GM18868 (cell line): Measurements from ENCODE around the gene SYP.

Experiments used
- ATAC-seq: cut with Tn5 transposase; IDR thresholded peaks from one replicate; pipeline ENCODE4 v1.9.1; 2021; ENCODE audit warnings: mild to moderate bottlenecking, moderate library complexity; ENCODE audit not compliant: unreplicated experiment

The SYP gene

DNA sequence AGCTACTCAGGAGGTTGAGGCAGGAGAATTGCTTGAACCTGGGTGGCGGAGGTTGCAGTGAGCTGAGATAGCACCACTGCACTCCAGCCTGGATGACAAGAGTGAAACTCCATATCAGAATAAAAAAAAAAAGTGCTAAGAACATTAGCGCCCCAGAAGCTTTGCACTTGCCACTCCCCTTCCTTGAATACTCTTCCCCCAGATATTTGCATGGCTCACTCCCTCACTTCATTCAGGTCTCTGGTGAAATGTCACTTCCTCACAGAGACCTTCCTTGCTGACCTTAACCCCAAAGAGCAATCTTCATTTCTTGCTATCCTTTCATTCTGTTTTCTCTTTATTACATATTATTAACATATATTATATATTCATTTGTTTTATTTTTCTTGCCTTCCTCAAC is 21.9 kb upstream of the SYP start:
- no peak for ATAC-seq

DNA sequence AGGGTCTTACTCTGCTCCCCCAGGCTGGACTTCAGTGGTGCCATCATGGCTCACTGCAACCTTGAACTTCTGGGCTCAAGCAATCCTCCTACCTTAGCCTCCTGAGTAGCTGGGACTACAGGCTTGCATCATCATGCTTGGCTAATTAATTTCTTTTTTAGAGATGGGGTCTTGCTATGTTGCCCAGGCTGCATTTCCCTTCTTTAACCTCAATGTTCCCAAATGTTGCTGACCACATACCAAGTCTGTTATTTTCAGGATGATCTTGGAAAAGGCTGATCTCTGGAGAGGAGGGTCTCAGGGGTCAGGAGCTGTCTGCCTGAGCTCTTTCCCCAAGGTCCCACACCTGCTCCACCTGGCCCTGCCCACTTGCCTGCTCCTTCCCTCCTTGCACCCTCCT is 20.1 kb upstream of the SYP start:
- ATAC-seq: no peak

DNA sequence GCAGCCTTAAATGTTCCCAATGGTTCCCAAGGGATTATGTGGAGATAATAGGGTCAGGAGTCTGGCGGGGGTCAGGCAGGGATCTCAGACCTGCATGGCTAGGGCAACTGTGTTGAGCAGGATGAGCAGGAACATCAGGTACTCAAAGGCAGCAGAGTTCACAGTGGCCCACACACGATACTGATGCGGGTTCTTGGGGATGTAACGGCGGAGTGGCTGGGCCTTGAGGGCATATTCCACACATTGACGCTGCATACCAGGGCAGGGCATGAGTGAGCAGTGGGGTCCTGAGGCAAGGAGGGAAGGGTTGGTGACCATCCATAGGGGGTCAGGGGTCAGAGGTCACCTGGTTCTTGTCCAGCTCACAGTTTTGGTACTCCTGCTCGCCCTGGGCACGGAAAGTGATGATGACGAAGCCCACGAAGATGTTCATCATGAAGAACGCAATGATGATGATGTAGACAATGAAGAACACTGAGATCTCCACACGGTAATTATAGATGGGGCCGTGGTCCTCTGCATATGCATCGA is 15.1 kb upstream of the SYP start:
- ATAC-seq: no peak

DNA sequence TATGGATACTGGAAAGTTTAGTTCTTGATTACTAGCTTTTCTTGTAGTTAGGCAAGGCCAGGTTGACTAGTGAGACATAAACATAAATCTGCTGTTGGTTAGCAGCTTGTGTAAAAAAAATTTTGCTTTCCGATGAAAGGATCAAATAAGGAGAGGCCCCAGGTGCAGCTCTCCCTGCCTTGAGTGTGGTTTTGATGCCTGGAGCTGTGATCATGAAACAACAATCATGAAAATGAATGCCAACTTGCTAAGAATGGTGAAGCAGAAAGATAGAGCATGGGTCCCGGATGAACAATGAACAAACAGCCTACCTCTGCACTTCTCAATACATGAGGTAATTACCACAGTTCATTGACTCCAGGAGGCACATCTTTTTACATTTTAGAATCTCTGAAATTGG is 14.4 kb upstream of the SYP start:
- no peak for ATAC-seq

DNA sequence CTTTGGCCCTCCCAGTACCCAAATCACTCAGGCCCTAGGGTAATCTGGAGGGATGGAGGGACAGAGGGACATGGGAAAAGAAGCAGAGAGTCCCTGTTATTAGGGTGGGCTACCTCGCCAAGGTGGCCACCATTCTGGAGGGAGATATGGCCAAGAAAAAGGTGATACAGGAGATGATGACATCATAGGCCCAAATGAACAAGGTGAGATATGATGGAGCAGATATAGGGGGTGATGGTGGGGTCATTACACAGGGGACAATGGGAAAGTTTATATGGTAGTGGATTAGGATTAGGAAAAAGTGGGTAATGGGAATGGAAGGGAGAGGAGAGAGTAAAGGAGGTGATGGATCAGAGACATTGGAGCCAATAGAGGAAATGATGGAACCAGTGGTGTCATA is 12.9 kb upstream of the SYP start:
- ATAC-seq: no peak

DNA sequence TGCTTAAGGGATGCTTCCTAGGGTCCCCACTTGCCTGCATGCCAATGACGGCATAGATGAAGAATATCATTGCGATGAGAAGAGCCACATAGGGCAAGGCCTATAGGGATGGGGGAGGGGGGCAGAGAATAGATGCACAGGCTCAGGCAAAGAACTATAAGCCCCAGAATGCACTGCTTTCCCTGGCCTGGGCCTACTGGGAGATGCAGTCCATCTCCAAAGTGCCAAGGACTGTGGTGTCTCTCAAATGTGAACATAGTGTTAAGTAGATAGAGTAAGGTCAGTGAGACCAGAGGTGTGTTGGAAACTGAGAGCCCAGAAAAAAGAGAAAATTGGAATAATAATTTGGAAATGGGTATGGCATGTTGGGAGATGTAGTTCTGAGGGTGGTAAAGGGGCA is 12.2 kb upstream of the SYP start:
- no peak for ATAC-seq

DNA sequence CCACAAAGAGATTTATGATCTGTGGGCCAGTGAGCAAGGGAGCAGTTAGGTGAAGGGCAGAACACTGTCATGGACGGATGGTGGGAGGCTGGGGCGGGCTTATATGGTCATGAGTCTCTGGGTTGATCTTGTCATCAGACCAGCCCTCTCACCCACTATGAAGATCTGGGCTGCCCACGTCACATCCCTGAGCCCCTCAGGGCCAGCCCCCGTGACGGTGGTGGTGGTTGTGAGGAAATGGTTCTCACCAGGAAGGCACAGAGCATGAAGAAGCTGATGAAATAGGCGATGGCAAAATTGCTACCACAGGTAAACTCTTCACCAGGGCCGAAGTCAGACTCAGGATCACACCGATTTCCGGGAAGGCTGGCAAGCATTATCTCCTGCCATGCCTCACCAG is 11.1 kb upstream of the SYP start:
- ATAC-seq: no peak

DNA sequence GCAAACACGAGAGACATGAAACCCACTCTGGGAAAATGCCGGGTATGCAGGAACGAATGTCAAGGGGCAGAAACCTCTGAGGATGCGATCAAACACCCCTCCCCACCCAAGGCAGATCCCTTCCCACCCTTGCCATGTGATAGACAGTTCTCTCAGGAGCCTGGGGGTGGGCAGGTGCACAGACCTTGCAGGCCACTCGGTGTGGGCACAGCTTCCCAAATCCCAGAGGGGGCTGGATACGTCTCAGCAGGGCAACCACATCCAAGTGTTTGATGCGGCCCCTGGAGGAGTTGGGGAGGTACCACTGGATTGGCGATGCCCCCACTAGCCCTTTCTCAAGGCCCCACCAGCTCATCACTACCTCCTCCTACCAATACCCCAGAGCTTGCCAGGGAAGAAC is 10.4 kb upstream of the SYP start:
- no peak for ATAC-seq

DNA sequence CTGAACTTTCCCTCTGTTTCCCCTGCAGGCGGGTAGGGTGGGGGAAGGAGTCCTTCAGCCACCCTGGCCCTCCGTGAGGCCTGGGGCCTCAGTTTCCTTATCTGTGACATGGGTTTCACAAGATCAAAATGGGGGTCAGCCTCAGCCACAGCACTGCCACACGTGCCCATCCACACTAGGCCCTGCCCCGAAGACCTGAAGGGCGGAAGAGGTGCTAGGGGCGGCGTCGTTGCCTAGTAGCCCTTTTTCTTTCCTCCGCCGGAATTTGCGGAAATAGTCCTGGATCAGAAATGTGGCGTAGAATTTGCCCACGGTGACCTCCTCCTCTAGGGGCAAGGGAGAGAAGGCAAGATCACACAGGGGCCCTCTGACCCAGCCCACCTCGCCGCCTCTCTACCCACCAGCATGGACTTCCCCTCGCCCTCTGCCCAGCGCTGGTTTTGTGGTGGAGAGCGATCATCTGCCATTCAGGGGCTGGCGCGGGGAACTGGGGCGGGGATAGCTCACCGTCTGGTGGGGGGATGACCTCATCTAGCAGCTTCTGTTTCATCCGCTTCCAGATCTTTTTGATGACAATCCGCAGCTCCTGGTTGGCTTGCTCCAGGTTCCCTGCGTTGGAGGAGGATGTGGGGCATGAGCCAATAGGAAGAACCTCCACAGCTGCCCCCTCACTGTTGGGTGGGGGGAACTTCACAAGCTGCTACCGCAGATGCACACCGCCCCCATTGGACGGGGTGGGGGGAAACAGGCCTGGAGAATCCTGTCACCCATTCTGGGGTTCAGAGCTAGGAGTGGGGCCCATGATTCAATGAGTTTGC is 9.7 kb upstream of the SYP start:
- ATAC-seq: no peak

DNA sequence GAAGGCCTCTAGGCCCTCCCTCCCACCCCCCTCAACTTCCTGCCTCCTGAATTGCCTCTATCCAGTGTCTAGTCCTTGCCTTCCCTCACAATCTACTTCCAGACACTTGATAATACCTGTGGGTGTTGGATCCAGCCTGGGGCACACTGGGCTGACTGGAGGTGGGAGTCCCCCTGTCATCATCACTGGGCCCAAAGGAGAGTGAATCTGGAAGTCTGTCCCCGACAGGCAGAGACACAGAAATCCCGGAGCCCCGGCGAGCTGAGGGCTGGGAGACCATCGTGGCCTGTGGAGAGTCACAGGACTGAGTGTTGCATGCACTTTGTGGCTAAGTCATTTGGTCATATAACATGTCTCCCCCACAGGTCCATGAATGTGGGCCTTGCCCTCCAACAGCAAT is 8.4 kb upstream of the SYP start:
- no peak for ATAC-seq

DNA sequence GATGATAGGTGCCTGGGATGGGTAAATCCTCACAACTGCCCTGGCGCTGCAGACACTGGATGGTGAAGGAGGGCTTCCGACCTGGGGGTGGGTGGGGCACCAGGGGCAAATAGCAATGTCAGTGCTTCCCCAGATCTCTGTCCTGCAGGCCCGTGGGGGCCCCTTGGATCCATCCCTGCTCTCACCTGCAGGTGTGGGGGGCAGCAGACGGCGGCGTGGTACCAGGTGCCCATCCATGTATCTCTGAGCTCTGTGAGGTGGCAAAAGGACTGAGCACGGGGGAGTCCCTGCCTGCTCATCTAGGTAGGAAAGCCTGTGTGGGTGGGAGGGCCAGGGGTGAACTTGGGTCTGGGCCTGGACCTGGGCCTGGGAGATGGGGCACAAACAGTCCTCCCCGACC is 6.5 kb upstream of the SYP start:
- no peak for ATAC-seq

DNA sequence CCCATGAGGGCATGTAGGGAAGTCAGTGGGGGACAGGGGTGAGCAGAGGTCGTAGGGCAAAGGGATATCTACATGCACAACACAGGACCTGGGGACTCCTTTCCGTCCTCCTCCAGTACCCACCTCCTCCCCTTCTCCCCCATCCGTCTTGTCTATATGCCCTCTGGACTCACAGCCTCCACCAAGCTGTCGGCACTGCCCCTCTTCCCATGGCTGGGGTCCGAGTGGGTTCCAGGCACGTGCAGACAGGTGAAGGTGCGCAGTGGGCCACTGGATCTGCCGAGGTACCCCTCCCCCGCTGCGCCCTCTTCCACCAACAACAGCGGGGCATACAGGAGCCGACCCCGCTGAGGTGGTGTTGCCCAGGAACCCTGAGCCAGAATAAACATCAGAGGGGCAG is 5.5 kb upstream of the SYP start:
- ATAC-seq: no peak

DNA sequence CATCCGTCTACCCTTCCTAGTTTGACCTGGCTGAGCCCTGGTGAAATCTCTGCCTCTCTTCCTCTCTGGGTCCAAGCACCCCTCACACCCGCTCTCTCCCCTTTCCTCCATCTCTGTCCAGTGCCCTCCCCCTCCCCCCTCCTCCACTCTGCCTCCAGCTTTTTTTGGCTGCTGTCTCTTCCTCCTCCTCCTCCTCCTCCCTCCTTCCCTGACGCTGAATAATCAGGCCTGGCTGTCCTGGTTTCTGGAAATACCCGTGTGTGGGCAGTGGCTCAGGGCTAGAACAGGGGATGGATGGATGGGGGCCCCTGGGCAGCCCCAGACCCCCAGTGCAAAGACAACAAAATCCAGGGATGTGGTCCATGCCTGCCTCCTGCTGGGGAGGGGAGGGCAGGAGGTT is 4.7 kb upstream of the SYP start:
- no peak for ATAC-seq

DNA sequence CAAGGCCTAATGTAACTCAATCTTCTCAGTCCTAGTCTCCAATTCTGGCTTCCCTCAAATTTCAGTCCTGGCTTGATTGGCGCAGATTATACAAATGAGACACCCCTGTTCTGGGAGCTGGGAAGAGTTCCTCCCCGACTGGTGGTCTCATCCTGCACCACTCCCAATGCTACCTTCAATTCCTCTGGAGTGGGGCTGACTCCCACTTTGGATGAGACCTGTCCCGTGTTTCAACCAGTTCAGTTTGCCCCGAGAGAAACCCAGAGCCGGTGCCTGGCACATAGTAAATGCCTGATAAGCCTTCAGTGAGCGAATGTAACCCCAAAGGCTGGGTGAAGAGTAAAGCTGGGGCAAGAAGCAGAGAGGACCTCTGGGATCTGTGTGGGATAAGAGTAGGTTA is 4.0 kb upstream of the SYP start:
- ATAC-seq: no peak

DNA sequence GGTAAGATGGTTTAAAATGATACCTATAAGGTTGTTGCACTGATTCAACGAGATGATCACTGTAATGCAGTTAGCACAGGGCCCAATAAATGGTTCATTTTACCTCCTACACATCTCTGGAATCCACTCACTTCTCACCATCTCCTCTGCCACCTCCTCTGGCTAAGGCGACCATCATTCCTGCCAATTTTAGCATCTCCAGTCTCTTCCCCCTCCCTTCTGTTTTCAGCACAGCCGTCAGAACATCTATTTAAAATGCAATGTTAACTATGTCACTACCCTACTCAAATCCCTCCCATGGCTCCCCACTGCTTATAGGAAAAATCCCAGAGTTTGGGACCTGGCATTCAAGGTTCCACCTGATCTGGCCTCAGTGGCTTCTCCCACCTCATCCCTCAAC is 3.5 kb upstream of the SYP start:
- no peak for ATAC-seq

DNA sequence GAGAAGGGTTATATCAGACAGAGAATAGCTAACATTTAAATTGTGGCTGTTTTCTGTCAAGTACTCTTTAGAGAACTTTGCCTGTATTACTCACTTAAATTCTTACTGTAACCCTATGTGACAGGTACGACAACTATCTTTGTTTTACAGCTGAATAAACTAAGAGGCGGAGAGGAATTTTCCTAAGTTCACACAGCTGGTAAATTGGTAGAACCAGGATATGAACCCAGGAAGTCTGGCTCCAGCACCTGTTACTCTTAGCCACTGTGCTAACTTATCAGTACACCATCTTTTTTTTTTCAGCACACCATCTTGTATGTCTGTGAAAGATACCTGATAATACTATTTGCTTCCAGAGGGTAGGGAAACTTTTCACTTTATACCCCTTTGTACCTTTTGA is 2.0 kb upstream of the SYP start:
- ATAC-seq: no peak

DNA sequence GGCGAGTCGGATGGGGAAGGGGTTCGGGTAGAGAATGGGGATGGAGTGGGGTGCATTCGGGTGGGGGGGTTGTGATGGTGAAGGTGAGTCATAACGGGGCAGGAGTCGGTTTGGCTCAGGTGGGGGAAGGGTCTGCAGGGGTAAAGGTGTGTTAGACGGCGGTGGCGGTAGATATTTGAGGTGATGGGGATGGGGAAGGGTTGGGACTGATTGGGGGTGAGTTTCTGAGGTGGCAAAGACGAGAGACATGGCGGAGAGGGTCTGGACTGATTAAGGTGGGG is 738 bp downstream of the SYP start:
- no peak for ATAC-seq

DNA sequence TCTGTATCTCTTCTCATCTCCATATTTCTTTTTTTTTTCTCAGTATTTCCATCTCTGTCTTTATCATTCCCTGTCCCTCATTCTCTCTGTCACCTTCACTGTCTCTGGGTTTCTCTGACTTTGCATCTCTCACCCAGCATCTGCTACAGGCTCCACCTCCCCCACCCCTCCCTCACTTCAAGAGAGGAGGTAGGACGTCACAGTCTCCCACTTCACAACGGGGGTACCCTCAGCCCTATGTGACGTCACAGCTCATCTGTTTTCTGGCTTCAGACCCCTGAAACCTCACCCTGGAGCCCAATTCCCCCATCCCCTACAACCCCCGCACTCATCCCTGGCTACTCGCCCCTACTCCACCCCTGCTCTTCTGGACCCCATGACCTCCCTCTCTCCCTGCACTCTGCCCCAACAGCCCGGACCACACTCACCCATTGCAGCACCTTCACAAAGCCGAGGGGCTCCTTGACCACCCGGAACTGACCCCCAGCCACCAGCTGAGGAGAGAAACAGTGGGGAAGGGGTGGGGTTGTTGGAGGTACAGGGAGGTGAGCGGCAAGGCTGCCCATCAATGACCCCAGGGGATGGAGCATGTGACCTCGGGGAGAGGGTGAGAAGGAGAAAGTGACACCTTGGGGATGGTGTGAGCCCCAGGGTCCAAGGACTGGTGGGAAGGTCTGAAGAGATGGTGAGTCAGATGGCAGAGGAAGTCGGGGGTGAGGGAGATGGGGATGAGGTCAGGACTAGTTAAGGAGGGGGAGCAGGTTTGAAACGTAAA is 1.3 kb downstream of the SYP start:
- no peak for ATAC-seq

DNA sequence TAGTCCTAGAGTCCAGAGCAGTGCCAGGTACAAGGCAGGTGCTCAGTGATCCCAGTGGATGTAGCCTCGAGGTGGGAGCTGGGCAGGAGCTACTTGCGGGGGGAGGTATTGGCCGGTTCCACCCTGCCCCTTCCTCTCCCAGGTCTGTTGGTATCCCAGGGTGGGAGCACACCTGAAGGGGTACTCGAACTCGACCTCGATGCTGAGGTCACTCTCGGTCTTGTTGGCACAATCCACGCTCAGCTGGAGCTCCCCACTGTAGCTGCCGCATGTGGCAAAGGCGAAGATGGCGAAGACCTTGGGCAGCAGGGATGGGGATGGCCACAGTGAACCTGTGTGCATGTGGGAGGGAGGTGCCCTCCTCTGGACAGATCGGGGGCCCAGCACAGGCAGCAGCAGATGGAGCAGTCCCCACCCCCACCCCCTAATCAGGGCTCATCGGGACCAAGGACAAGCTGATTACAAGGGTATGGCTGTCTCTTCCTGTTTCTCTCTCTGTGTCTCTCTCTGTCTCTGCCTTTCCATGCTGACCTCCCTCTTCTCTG is 2.4 kb downstream of the SYP start:
- ATAC-seq: no peak

DNA sequence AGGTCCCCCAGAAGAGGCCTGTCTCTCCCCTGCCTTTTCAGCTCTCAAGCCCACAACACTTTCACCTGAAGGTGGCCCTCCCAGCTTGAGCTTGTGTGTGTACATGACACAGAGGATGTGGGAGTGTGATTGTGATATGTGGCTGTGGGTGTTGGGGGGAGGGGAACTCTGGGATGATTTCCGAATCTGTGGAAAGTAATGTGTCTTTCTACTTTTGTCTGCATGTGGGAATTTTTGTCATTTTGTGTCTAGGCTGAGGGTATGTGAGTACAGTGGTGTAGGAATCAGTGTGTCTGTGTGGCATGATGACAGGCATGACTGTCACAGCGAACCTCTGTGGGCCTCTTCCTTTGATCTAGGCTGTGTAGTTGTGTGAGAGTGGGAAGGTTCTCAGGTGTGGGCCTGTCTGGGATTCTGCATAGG is 6.4 kb downstream of the SYP start:
- no peak for ATAC-seq

DNA sequence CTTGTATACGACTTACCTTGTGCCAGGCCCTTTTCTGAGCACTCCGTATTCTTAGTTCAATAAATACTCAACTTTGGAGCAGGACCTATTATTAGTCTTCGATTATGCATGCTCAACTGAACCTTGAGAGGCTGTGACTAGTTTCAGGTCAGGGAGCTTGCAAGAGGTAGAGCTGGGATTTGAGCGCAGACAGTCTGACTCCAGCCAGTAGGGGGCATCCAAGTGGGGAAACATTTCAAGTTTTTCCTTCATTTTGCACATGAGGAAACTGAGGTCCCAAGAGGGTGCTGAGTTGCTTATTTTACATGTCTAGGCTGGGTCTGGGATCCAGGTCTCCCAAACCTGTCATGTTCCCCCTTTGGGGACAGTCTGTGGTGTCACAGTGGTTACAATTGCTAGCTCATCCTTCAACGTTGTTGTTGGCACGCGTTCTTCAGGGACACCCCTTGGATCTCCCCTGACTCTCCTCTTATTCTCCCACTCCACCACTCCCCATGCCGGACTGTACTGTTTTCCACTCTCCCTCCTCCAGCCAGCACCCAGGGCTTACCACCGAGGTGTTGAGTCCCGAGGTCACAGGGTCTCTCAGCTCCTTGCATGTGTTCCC is 7.2 kb downstream of the SYP start:
- no peak for ATAC-seq

DNA sequence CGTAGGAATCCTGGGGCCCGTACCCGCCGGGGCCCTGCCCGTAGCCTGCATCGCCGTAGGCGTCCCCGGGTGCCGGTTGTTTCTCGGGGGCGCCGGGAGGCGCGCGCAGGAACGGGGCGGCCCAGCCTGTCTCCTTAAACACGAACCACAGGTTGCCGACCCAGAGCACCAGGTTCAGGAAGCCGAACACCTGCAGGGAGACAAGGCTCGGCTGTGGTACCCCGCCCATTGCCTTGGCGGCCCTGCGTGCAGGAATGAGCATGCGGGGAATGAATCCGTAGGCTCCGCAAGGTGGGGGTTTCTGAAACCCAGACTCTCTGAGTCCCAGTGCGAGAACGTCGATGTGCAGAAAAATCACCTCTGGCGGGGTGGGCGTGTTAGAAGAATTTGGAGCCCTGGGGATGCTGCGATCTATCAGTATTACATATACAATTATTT is 8.4 kb downstream of the SYP start:
- ATAC-seq: peak; percentile 8
